Nephron (organoid): ENCODE data around the gene MYDGF.
"Not testable (repeated sequence)": the region's sequence is repeated elsewhere in the genome, so short reads cannot be mapped to it uniquely, and the experiment has no call there.

Experiments
- H3K27ac Mint-ChIP-seq, 3 experiments: 2 replicates each; pipeline ENCODE4 v1.8.0; 2020; ENCODE audit warnings: mixed read lengths in 3 of 3, mild to moderate bottlenecking in 2 of 3, moderate library complexity in 1 of 3
- H3K27me3 Mint-ChIP-seq: 2 replicates; pipeline ENCODE4 v1.8.0; 2021; ENCODE audit warnings: low read depth, mild to moderate bottlenecking, moderate library complexity, mixed read lengths
- H3K36me3 Mint-ChIP-seq: 2 replicates; pipeline ENCODE4 v1.8.0; 2020; ENCODE audit warnings: low read depth, mixed read lengths
- H3K4me1 Mint-ChIP-seq: 2 replicates; pipeline ENCODE4 v1.8.0; 2020; ENCODE audit warnings: mixed read lengths
- H3K4me3 Mint-ChIP-seq, 3 experiments: 2 replicates each; pipeline ENCODE4 v1.8.0; 2020; ENCODE audit warnings: mild to moderate bottlenecking in 3 of 3, mixed read lengths in 3 of 3, moderate library complexity in 2 of 3
- H3K9me3 Mint-ChIP-seq: 2 replicates; pipeline ENCODE4 v1.8.0; 2020; ENCODE audit warnings: mixed read lengths
- CTCF ChIP-seq, 3 experiments: fragments of 200-600 bp; sonication (generic); IDR thresholded peaks; one replicate each; pipeline ENCODE4 v1.5.0; 2021; ENCODE audit warnings: antibody characterized with exemption in 3 of 3; ENCODE audit not compliant: unreplicated experiment in 3 of 3

Gene MYDGF

DNA sequence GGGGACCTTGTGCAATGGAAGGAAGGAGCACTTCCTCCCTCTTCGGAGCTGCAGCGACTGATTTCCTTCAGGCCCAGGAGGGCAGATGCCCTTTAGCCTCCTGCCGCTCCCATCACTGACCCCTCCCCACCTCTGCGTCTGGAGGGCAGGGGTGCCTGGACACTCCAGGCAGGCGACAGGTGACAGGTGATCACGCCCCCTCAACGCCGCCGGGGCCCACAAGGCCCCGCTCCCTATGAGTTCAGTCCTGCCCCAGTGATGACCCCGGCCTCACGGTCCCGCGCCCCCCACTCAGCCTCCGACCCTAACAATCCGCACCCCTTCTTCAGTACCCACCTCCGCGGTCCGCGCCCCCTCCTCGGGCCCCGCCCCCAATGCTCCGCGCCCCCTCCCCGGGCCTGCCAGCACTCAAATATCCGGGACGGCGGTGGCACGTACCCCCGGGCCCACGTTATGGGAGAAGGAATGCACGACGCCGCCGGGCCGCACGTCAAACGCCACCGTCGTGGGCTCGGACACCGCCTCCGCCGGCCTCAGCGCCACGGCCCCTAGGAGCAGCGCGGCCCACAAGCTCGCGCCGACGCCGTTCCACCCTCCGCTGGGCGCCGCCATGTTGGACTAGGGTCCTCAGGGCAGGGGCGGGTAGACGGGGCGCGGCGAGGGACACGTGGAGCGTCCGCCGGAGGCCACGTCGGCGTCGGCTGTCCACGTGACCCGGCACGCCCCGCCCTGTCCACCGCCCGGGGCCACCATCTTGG is at the start of gene MYDGF:
Gene MYDGF (minus strand): TSS at position 620 of the 758 bp plus-strand sequence. CDS start 8 bp downstream, at position 612.
- peaks cover 5% of the 10 kb centered on the region for H3K4me1 Mint-ChIP-seq
- H3K27ac Mint-ChIP-seq = peak within 1 kb of the TSS; percentile 27 to 63 (median 63)
- H3K27me3 Mint-ChIP-seq = no peaks in the 10 kb centered on the region

GRCh38 chr19:4719499-4719866 is 49.3 kb upstream of the MYDGF start:
- Mint-ChIP-seq H3K36me3 (peaks cover 33% of the 10 kb centered on the region), H3K4me1 (peaks cover 15% of the 10 kb centered on the region), H3K9me3 (no peaks in the 10 kb centered on the region), H3K27me3 (no peaks in the 10 kb centered on the region), H3K27ac (no peak overlapping the region), H3K4me3 (peak overlapping the region; percentile 9 to 48 (median 39))
- no peak for TF ChIP-seq CTCF (IDR thresholded peaks at IDR 0.05; ENCODE audit: unreplicated experiment in 3 of 3)

More for the DNA sequence above, at the start of gene MYDGF:
- H3K9me3 Mint-ChIP-seq = no peaks in the 10 kb centered on the region
- TF ChIP-seq CTCF (IDR thresholded peaks at IDR 0.05; ENCODE audit: unreplicated experiment in 3 of 3) = no peak
- H3K36me3 Mint-ChIP-seq = peaks cover 5% of the 10 kb centered on the region
- peak within 1 kb of the TSS; percentile 88 to 93 (median 92) for H3K4me3 Mint-ChIP-seq

DNA sequence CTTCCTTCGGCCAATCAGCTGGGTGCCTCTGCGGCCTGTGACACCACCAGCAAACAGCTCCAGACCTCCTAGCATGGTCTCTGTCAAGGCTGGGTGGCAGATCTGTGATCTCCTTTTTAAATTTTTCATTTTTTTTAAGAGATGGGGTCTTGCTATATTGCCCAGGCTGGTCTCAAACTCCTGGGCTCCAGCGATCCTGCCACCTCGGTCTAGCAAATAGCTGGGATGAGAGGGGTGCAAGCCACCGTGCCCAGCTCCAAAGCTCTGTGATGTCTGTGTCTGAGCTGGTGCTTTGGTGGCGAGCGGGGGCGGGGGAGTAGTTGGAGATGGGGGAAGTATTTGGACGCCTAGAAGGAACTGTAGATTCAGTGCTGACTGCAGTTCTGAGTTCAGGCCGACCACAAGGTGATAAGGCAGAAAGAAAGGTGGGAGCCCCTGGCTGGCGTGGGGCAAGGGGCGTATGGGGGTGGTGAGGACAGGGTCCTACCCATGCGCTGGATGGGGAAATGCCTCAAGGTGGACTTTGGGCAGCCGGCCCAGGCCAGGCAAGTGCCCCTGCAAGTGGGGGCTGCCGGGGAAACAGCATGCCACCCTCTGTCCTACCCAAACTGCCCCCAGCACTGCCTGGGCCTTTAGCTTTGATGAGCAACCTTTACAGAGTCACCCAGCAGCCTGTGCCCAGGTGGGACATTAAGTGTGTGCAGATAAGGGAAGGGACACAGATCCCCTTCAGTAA is 48.0 kb upstream of the MYDGF start:
- TF ChIP-seq CTCF (IDR thresholded peaks at IDR 0.05; ENCODE audit: unreplicated experiment in 3 of 3) = no peak
- Mint-ChIP-seq H3K36me3 (peaks cover 37% of the 10 kb centered on the region), H3K9me3 (no peaks in the 10 kb centered on the region), H3K27ac (no peak overlapping the region), H3K4me1 (peaks cover 14% of the 10 kb centered on the region), H3K27me3 (no peaks in the 10 kb centered on the region), H3K4me3 (no peak overlapping the region)

DNA sequence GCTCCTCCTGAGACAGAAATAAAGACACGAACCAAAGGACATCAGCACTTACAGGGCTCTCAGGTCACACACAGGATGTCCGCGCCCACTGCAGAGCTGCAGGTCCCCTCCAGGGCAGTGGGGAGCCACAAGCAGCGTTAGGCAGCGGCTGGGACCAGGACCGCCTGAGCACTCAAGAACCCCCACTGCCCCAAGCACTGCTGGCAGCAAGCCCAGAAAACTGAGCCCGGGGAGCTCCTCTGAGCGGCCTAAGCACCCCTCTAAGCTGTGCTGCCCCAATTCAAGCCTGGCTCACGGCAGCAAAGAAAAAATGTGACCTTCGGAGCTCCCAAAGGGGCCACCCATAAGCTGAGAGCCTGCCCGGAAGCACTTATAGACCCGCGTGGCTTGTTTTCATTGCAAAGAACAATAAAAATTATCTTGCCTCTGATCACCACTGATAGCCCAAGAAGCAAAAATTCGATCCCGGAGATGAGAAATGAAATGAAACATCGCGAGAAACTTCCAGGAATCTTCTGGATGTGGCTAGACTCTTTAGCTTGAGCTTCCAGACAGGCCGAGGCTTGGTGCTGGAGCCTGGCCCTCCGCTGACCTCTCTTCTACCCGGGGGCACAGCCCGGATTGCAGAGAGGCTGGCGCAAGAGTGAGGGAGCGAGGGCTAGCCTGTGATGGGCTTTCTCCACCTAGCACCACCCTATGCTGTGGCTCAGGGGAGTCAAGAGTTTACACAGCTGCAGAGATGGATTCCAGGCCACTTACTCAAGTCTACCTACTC is 47.2 kb upstream of the MYDGF start:
- no peak overlapping the region for H3K4me3 Mint-ChIP-seq
- H3K36me3 Mint-ChIP-seq = peaks cover 42% of the 10 kb centered on the region
- H3K4me1 Mint-ChIP-seq = peaks cover 11% of the 10 kb centered on the region
- no peaks in the 10 kb centered on the region for H3K9me3 Mint-ChIP-seq
- H3K27me3 Mint-ChIP-seq = no peaks in the 10 kb centered on the region
- peak overlapping the region in 1 of 3 experiments; percentile 62 for H3K27ac Mint-ChIP-seq
- TF ChIP-seq CTCF (IDR thresholded peaks at IDR 0.05; ENCODE audit: unreplicated experiment in 3 of 3) = no peak

DNA sequence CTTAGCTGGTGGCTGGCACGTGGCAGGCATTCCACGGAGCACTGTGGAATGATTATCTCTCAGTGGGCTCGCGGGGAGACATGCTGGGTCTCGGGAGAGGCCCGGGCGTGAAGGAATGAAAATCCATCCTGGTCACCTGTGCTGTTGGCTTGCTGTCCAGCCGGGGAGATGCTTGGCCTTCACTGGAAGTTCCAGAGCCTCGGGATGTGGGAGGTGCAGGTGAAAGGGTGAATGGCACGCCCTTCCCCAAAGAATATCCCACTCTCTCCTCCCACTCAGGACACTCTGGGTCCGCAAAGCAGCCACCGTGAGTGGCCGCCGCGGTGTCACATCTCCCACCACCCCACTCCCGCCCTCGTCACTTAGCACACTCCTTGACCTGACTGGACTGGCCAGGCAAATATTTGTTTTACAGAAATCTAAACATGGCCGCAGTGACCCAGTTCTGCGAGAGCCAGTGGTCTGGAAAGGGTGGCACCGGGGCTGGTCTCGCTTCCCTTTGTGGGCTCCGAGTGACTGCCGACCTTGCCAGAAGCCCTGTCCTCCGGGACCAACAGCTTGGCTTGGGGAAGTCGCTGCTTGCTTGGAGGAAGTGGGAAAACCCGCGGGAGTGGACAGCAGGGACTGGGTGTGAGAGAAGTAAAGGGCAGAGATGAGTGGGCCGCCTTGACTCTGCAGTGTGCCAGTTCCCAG is 45.5 kb upstream of the MYDGF start:
- H3K4me1 Mint-ChIP-seq = no peaks in the 10 kb centered on the region
- H3K36me3 Mint-ChIP-seq = peaks cover 57% of the 10 kb centered on the region
- no peaks in the 10 kb centered on the region for H3K27me3 Mint-ChIP-seq
- H3K4me3 Mint-ChIP-seq = no peak overlapping the region
- H3K27ac Mint-ChIP-seq = no peak overlapping the region
- no peak for TF ChIP-seq CTCF (IDR thresholded peaks at IDR 0.05; ENCODE audit: unreplicated experiment in 3 of 3)
- no peaks in the 10 kb centered on the region for H3K9me3 Mint-ChIP-seq

GRCh38 chr19:4715178-4715528 is 45.0 kb upstream of the MYDGF start:
- H3K4me3 Mint-ChIP-seq, H3K4me1 Mint-ChIP-seq, H3K9me3 Mint-ChIP-seq, H3K27ac Mint-ChIP-seq, H3K27me3 Mint-ChIP-seq: not testable (repeated sequence)
- H3K36me3 Mint-ChIP-seq = peaks cover 53% of the 10 kb centered on the region
